GM18499 (cell line): ENCODE measurements around the gene TBC1D13.
"Not testable (repeated sequence)": the region's sequence is repeated elsewhere in the genome, so short reads cannot be mapped to it uniquely, and the experiment has no call there.

ENCODE experiments used
- ATAC-seq: cut with Tn5 transposase; IDR thresholded peaks from one replicate; pipeline ENCODE4 v1.9.1; 2021; ENCODE audit warnings: moderate number of reproducible peaks; ENCODE audit not compliant: insufficient read depth, unreplicated experiment

TBC1D13 gene

DNA sequence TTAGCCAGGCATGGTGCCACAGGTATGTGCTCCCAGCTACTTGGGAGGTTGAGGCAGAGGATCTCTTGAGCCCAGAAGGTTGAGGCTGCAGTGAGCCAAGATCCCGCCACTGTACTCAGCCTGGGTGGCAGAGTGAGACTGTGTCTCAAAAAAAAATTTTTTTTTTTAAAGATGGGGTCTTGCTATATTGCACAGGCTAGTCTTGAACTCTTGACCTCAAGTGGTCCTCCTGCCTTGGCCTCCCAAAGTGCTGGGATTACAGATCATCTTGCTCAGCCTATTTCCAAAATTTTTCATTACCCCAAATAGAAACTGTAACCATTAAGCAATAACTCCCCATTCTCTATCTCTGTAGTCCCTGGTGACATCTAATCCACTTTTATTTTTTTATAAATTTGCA, 4.4 kb upstream of the TBC1D13 start:
- no peak for ATAC-seq

DNA sequence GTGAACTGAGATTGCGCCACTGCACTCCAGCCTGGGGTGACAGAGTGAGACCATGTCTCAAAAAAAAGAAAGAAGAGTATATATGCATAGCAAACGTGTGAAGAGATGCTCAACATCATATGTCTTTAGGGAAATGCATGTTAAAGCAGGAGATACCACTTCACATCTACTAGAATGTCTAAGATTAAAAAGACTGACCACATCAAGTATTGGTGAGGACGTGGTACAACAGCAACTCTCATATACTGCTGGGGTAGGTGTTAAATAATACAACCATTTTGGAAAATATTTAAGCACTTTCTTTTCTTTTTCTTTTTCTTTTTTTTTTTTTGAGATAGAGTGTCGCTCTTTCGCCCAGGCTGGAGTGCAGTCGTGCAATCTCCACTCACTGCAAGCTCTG, 1.6 kb upstream of the TBC1D13 start:
- no peak for ATAC-seq

DNA sequence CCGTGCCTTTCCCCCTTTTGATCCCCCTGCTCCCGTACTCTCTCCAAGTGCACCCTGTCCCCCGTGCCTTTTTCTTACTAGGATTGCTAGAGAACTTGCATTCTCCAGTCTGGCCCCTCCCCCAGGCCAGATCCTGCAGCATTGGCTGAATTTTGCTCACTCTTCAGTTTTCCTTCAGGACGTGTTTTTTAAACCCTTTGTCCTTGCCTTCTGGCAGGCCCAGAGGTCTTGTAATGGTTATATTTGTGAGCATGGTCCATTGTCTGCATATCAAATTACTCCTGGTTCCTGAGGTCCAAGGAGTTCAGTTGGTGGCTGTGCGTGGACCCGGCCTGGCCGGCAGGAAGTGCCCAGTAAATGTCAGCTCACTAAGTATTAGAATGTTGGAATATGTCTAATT, 606 bp downstream of the TBC1D13 start:
- no peak for ATAC-seq

DNA sequence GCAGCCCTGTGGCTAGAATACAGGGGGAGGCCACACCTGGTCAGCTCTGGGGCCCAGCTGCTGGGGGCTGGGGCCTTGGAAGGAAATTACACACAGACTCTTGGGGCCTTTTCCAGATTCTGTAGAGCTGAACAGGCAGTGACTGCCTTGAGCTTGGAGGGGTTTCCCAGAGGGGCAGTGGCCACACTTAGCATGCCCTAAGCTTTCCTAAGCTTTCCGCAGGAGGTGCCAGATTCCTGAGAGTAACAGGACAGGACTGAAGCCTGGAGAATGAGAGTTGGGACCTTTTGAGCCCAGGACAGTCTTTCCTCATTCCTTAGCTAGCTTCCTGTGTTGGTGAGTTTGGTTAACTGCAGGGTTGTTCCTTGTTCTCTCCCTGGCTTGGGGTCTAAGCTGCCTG, 1.4 kb downstream of the TBC1D13 start:
- no peak for ATAC-seq

DNA sequence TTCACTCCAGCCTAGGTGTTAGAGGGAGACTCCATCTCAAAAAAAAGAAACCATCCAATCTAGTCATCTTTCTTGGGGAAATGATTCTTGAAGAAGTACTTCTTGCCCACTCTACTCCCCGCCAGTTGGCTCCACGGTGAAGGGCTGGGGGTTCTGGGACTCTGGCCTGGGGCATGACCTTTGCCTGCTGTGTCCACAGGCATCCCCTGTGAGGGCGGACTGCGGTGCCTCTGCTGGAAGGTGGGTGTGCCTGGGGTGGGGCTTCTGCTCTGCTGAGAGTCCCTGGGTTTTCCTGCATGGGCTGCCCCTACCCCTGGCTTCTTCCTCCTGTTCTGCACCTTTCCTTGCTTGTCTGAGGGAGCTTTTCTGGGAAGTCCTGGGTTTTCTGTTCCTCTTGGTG, 3.5 kb downstream of the TBC1D13 start:
- no peak for ATAC-seq

DNA sequence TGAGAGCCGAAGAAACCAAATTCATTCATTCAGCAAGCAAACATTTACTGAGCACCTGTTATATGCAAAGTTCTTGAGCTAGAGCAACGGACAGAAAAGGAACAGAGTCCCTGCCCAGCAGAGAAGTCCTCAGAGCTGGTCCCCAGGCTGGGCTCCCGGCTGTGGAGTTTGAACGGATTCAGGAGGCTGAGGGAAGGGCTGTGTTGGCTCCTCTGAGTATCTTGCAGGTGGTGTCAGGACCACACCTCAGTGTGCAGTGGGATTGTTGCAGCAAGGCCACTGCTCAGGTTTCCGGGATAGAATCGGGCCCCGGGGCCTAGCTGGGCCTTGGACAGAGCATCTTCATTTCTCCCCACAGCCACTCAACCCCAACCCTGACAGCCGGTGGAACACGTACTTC, 5.1 kb downstream of the TBC1D13 start:
- no peak for ATAC-seq

DNA sequence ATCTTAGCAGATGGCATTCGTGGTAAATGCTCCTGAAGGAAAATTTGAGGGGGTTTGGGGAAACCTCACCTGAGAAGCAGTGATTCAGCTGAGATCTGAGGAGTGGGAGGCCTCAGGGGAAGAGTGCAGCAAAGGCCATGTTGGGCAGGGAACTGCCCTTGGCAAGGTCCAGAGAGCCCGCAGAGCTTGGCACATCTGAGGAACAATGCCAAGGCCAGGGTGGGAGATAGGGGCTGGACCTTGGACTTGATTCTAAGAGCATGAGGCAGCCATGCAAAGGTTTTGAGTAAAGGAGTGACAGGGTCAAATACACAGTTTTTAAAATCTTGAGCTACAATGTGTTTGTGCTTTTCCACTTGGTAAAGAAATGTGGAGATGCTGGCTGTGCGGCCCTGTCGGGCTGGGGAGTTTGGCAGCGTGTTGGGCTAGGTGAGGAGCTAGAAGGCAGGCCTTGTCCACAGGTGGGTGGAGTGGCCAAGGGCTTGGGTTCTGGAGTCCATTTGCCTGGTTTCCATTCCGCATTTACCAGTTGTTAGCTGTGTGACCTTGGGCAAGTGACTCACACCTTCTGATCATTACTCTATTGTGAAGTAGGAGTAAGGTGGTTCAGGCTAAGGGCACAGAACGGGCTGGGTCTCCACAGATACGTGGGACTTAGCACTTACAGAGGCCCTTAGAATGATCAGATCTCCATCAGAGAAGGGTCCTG, 6.1 kb downstream of the TBC1D13 start:
- ATAC-seq: no peak

DNA sequence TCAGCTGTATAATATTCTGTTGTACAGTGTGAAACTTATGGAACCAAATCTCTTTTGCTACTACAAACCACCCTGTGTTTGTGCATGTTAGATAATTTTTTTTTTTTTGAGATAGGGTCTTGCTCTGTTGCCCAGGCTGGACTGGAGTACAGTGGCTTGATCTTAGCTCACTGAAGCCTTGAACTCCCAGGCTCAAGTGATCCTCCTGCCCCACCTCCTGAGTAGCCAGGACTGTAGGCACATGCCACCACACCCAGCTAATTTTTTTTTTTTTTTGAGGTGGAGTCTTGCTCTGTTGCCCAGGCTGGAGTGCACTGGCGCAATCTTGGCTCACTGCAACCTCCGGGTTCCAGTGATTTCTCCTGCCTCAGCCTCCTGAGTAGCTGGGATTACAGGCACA, 7.9 kb downstream of the TBC1D13 start:
- ATAC-seq: not testable (repeated sequence)

DNA sequence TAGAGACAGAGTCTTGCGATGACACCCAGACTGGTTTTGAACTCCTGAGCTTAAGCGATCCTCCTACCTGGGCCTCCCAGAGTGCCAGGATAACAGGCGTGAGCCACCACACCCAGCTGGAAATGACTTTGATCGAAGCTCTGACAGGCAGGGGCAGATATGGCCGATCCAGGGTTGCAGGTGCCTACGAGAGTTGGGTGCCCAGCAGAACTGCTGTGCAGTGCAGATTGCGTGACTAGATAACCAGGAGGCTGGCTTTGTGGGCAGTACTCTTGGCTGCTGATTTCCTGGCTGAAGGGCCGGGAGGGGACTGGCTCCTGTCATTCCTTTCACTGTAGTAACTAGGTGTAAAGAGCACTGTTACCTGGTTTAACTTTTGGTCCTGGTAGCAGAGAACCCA, 11.8 kb downstream of the TBC1D13 start:
- no peak for ATAC-seq

DNA sequence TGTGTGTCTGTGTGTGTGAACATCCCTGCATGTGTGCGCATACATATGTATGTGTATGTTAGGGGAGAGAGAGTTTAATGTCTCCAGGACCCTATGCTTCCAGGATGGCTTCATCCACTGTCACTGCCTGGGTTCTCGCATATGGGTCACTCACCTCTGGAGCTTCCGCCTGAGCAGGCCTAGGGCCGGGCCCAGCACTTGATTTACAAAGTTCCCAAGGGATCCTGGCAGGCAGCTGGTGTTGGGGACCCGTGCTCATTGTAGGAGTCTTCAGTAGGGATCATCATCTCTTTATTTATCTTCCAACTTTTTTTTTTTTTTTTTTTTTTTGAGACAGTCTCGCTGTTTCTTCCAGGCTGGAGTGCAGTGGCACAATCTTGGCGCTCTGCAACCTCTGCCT, 13.0 kb downstream of the TBC1D13 start:
- ATAC-seq: no peak

DNA sequence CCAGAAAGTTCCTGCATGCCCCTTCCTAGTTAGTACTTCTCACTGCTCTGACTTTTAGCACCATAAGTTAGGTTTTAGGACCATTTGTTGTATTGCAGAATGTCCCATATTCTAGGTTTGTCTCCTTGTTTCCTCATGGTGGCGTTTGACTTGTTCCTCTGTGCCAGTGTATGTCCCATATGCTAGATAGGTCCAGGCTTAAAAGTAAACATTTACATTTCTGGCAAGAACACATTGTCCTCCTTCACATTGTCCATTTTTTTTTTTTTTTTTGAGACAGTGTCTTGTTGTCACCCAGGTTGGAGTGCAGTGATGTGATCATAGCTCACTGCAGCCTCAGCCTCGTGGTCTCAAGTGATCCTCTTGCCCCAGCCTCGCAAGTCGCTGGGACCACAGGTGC, 15.4 kb downstream of the TBC1D13 start:
- no peak for ATAC-seq

DNA sequence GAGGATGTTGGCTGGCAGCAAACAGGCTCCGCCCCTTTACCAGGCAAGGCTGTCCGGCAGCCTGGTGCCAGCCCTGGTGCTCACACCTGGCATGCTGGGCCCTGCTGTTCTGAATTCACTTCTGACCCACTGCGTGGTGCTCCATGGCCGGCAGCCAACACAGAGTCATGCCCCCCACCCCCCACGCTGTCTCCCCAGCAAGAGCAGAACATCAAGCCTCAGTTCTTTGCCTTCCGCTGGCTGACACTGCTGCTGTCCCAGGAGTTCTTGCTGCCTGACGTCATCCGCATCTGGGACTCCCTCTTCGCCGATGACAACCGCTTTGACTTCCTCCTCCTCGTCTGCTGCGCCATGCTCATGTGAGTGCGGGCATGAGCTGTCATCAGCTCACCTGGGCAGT, 18.6 kb downstream of the TBC1D13 start:
- ATAC-seq: no peak

DNA sequence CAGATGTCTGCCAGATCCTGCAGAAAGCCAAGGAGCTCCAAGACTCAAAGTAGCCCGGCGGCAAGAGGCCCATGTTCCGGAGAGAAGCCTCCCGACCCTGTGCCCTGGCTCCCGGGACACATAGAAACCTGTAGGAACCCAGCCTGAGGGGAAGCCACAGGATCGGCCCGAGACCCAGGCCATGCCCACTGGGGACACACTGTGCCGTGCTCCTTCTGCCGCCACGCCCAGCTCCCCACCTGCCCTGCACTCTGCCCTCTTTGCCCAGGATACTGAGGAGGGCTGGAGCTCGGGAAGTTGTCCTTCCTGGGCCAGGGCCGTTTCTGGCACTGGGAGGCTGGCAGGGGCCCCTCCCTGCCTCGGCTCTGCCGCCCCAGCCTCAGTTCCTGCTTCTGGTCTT, 20.8 kb downstream of the TBC1D13 start:
- ATAC-seq: no peak

DNA sequence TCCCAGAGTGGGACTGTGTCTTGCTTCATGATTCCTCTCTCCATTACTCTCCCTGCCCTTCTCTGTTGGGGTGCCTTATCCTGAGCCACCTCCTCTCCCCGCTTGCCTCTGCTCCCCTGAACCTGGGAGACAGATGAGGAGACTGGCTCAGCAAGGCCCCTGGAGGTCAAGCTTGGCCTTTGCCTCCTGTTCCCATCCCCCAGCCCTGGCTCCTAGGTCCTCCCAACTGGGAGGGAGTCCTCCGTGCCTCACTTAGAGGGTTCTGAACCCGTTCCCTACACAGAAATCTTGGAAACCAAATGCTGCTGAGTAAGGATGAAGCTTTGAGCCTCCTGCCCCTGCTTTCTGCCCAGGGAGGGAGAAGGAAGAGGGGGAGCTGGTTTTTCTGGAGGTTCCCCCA, 21.5 kb downstream of the TBC1D13 start:
- no peak for ATAC-seq

DNA sequence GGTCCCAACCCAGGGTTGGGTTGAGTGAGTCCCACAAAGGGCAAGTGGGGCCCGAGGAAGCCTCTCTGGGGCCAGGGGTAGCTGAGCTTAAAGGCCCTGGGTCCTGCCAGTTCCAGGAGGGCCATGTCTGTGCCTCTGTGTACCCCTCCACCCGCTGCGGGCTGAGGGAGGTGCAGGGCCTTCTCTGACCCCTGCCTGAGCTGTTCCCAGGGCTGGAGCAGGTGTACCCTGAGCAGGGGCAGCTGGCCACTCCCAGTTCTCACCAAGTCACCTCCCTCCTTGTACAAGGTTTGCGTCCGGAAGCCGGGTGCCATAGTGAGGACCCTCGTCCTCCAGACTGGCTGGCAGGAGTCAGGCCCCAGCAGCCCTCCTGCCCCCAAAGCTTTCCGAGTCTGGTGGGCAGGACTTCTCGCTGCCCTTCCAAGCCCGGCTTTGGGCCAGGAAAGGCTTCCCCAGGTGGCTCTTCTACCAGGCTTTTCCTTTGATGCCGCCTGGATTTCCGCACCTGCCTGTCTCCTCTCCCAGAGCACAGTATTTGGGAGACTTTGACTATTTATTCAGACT, 22.1 kb downstream of the TBC1D13 start:
- ATAC-seq: no peak

DNA sequence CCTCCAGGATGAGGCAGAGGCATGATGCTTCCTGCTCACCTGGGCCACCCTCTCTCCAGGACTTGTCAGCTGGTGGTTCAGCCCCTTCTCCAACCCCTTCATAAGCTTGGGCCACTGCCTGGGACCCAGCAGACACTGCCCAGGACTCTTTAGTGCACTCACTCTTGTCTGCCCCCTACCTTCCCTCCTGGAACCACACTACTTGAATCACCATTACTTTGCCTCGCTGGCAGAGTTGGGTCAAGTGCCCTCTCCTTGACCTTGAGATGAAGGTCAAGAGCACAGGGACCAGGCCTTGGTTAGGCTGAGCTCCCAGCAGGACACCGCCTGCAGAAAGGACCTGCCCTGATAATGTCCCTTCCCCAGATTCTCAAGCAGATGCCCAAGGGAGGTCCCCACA, 22.8 kb downstream of the TBC1D13 start:
- no peak for ATAC-seq

DNA sequence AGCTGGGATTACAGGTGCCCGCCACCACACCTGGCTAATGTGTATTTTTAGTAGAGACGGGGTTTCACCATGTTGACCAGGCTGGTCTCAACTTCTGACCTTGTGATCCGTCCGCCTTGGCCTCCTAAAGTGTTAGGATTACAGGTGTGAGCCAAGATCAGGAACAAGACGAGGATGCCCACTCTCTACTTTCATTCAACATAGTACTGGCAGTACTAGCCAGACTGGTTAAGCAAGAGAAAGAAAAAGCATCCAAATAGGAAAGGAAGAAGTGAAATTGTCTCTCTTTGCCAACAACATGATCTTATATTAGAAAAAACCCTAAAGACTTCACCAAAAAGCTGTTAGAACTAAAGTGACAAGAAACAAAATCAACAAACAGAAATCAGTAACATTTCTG, 23.8 kb downstream of the TBC1D13 start:
- no peak for ATAC-seq

DNA sequence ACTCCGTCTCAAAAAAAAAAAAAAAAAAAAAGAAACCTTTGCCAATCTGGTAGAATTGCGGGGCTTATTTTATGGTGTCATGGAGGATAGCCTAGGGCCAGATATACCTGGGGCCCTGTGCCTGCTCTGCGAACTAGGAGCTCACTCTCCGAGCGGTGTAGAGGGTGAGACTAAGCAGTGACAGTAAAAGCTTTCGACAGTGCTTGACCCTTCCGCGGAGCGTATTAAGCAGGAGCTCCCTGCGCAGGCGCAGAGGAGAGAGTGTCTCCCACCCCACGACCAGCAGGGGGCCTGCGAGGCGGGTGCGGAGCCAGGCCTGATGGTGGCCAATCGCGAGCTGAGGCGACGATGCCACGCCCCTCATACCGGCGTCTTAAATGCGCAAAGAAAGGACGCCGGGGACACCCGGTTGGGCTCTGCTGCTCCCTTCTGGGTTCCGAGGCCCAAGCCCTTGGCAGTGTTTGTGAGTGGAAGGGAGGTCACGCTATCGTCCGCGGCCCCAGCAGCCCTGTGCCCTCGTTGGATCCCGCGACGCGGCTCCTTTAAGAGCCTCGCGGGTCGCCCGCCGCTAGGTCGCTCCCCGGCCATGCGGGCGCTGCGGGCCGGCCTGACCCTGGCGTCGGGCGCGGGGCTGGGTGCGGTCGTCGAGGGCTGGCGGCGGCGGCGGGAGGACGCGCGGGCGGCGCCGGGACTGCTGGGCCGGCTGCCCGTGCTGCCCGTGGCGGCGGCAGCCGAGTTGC, 31.2 kb downstream of the TBC1D13 start, which contains the start of gene ENDOG:
TSS of gene ENDOG (plus strand) at position 402 of the 740 bp plus-strand sequence. CDS start at position 587, 185 bp downstream.
- ATAC-seq: peak; percentile 70

DNA sequence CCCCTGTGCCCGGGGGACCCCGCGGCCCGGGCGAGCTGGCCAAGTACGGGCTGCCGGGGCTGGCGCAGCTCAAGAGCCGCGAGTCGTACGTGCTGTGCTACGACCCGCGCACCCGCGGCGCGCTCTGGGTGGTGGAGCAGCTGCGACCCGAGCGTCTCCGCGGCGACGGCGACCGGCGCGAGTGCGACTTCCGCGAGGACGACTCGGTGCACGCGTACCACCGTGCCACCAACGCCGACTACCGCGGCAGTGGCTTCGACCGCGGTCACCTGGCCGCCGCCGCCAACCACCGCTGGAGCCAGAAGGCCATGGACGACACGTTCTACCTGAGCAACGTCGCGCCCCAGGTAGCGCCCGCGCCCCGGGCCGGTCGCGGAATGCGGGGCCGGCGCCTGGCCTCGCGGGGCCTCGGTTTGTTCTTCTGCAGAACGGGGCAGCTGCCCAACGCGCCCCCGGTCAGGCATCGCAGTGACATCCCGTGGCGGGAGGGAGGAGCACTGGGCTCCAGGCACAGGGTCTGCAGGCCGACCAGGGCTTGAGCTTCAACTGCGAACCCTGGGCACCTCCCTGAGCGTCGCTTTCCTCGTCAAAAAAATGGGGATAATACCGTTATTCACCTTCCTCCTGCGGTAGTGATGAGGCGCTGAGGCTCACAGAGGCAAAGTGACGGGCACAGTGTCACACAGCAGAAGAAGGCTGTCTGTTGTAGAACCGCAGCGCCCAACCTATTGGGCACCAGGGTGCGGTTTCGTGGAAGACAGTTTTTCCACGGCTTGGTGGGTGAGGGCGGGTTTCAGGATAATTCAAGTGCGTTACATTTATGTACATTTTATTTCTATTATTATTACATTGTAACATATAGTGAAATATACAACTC, 32.0 kb downstream of the TBC1D13 start:
- ATAC-seq: no peak

DNA sequence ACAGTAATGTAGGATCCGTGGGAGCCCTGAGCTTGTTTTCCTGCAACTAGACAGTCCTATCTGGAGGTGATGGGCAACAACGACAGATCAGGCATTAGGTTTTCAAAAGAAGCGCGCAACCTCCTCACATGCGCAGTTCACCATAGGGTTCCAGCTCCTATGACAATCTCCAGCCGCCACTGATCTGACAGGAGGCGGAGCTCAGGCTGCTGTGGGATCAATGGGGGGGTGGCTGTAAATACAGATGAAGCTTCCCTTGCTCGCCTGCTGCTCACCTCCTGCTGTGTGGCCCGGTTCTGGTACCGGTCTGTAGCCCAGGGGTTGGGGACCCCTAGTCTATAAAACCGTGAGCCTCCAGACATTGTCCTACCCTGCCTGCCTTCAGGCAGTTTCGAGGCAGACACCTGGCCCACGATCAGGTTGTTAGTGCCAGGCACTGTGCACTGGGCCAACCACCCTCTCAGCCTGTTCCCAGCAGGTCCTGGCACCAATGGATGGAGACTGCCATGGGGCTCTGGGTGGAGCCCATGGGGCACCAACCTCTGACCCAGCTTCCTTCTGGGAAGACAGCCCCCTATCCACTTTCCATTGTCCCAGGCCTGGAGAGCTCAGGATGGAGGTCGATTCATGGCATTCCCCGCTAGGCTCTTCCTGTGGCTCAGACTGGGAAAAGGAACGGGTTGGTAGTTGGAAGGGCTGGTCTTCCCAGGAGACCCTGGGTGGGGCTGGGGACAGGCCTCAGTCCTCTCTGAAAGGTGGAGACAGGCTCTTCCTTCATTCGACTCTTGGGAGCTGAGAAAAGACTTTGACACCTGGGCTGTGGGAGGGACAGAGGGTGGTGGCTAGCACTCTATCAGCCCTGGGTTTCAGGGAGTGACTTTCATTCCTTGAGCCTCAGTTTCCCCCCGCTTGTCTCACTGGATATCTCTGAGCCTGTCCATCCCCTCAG, 32.9 kb downstream of the TBC1D13 start:
- ATAC-seq: no peak
